ENCODE results near the gene WDR27.

Gene WDR27

DNA sequence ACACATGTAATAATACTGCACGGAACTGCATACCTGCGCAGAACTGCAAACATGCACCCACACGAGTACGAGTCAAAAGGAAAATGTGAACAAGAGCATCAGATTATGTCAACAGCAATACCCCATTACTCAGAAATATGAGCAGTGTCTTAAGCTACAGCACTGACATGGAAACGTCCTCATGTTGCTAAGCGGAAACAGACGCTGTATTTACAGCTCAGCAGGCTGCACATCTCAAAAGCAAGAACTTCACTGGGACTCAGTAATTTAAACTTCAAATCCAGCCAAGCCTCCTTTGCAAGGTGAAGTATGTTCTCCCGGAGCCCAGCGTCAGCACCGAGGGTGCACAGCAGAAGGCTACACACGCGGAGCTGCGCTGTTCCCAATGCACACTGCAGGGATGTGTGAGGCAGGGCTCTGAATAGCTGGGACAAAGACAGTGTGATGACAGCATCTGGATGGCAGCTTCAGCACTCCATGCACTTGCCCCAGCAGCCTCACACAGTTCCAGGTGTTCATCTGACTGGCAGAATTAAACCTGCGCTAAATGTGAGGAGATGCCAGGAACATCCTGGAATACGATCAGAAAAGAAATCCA, 202.8 kb downstream of the WDR27 start:
- Histone ChIP-seq H3K9me3 (ENCODE audit: low read length) (no peaks in the 10 kb centered on the region), H3K4me1 (ENCODE audit: insufficient read depth, low read length, severe bottlenecking) (no peaks in the 10 kb centered on the region), H3K9ac (ENCODE audit: low read length) (no peak overlapping the region), H3K27ac (ENCODE audit: low read depth, low read length, poor library complexity, severe bottlenecking) (no peak overlapping the region), H3K4me2 (ENCODE audit: low read length) (no peak overlapping the region), H2AFZ (ENCODE audit: low read length) (no peak overlapping the region), H3K36me3 (ENCODE audit: insufficient read depth, low read length) (no peaks in the 10 kb centered on the region; the same call in 1 of the 2 replicates), H3K4me3 (ENCODE audit: low read depth, low read length, poor library complexity, severe bottlenecking) (no peak overlapping the region), H4K20me1 (ENCODE audit: insufficient read depth, low read length) (no peaks in the 10 kb centered on the region), H3F3A (ENCODE audit: insufficient read depth, low read length) (no peaks in the 10 kb centered on the region), H3K79me2 (ENCODE audit: insufficient read depth, low read length) (no peaks in the 10 kb centered on the region), H3K9me2 (ENCODE audit: low read depth, low read length) (no peaks in the 10 kb centered on the region), H3K27me3 (ENCODE audit: insufficient read depth, low read length) (no peaks in the 10 kb centered on the region)
- no peak for TF ChIP-seq EZH2 (IDR thresholded peaks at IDR 0.05; ENCODE audit: borderline replicate concordance, low read length)
- no peak for TF ChIP-seq CTCF (IDR thresholded peaks at IDR 0.05; ENCODE audit: low read length)

DNA sequence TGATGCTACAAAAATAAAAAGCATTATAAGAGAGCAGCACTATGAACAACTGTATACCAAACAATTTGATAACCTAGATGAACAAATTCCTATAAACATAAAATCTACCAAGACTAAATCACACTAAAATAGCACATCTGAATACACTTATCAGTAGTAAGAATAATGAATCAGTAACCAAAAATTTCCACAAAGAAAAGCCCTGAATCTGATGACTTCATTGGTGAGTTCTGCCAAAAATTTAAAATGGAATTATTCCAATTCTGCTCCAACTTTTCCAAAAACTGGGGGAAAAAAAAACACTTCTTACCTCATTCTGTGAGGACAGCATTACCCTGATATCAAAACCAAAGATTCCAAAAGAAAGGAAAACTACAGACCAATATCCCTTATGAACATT, 206.2 kb downstream of the WDR27 start:
- H3K36me3 ChIP-seq (ENCODE audit: insufficient read depth, low read length): no peaks in the 10 kb centered on the region; the same call in 1 of the 2 replicates
- H3K4me2 ChIP-seq (ENCODE audit: low read length): no peak overlapping the region

DNA sequence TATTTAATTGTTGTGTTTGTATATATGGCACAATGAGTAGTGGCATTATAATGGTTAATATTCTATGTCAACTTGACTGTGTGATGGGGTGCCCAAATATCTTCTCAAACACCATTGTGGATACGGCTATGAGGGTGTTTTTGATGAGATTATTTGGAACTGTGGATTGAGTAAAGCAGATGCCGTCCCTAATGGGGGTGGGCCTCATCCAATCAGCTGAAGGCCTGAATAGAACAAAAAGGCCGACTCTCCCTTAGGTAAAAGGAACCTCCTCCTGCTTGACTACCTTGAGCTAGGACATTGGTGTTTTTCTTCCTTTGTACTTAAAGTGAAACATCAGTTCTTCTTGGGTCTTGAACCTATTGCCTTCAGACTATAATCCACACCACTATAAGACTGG, 207.8 kb downstream of the WDR27 start:
- H3K9ac ChIP-seq (ENCODE audit: low read length): no peak overlapping the region
- H3K4me1 ChIP-seq (ENCODE audit: insufficient read depth, low read length, severe bottlenecking): peaks cover 17% of the 10 kb centered on the region

More for the DNA sequence above, 206.2 kb downstream of the WDR27 start:
- H3K9ac ChIP-seq (ENCODE audit: low read length): no peak overlapping the region
- H4K20me1 ChIP-seq (ENCODE audit: insufficient read depth, low read length): no peaks in the 10 kb centered on the region
- no peaks in the 10 kb centered on the region for H3K79me2 ChIP-seq (ENCODE audit: insufficient read depth, low read length)
- H3K4me3 ChIP-seq (ENCODE audit: low read depth, low read length, poor library complexity, severe bottlenecking): no peak overlapping the region
- TF ChIP-seq EZH2 (IDR thresholded peaks at IDR 0.05; ENCODE audit: borderline replicate concordance, low read length) (no peak), CTCF (IDR thresholded peaks at IDR 0.05; ENCODE audit: low read length) (no peak)
- H3K9me3 ChIP-seq (ENCODE audit: low read length): no peaks in the 10 kb centered on the region
- H2AFZ ChIP-seq (ENCODE audit: low read length): no peak overlapping the region
- peaks cover 5% of the 10 kb centered on the region for H3K4me1 ChIP-seq (ENCODE audit: insufficient read depth, low read length, severe bottlenecking)
- H3K9me2 ChIP-seq (ENCODE audit: low read depth, low read length): no peaks in the 10 kb centered on the region
- no peaks in the 10 kb centered on the region for H3K27me3 ChIP-seq (ENCODE audit: insufficient read depth, low read length)
- H3F3A ChIP-seq (ENCODE audit: insufficient read depth, low read length): no peaks in the 10 kb centered on the region
- H3K27ac ChIP-seq (ENCODE audit: low read depth, low read length, poor library complexity, severe bottlenecking): no peak overlapping the region

More for the DNA sequence above, 207.8 kb downstream of the WDR27 start:
- H3K9me3 ChIP-seq (ENCODE audit: low read length): no peaks in the 10 kb centered on the region
- H3K36me3 ChIP-seq (ENCODE audit: insufficient read depth, low read length): no peaks in the 10 kb centered on the region; the same call in 1 of the 2 replicates
- H3K9me2 ChIP-seq (ENCODE audit: low read depth, low read length): no peaks in the 10 kb centered on the region
- no peaks in the 10 kb centered on the region for H3K79me2 ChIP-seq (ENCODE audit: insufficient read depth, low read length)
- H3K27me3 ChIP-seq (ENCODE audit: insufficient read depth, low read length): no peaks in the 10 kb centered on the region
- H3K4me2 ChIP-seq (ENCODE audit: low read length): no peak overlapping the region
- TF ChIP-seq EZH2 (IDR thresholded peaks at IDR 0.05; ENCODE audit: borderline replicate concordance, low read length) (no peak), CTCF (IDR thresholded peaks at IDR 0.05; ENCODE audit: low read length) (no peak)
- no peak overlapping the region for H2AFZ ChIP-seq (ENCODE audit: low read length)
- no peak overlapping the region for H3K27ac ChIP-seq (ENCODE audit: low read depth, low read length, poor library complexity, severe bottlenecking)
- no peak overlapping the region for H3K4me3 ChIP-seq (ENCODE audit: low read depth, low read length, poor library complexity, severe bottlenecking)
- H3F3A ChIP-seq (ENCODE audit: insufficient read depth, low read length): no peaks in the 10 kb centered on the region
- H4K20me1 ChIP-seq (ENCODE audit: insufficient read depth, low read length): no peaks in the 10 kb centered on the region
